Activated CD4-positive, alpha-beta T cell treated with anti-CD3 and anti-CD28 coated beads, Interleukin-2, amount 50 U/mL, for 48 hours (primary cell): ENCODE results near the gene CALCB.
A peak's percentile ranks its signal among the peaks of the same experiment; 100 is the strongest.

Source experiments
- DNase-seq, 2 experiments: peaks; one replicate each; pipeline ENCODE4 v3.0.0-alpha.2; 2020

CALCB gene

DNA sequence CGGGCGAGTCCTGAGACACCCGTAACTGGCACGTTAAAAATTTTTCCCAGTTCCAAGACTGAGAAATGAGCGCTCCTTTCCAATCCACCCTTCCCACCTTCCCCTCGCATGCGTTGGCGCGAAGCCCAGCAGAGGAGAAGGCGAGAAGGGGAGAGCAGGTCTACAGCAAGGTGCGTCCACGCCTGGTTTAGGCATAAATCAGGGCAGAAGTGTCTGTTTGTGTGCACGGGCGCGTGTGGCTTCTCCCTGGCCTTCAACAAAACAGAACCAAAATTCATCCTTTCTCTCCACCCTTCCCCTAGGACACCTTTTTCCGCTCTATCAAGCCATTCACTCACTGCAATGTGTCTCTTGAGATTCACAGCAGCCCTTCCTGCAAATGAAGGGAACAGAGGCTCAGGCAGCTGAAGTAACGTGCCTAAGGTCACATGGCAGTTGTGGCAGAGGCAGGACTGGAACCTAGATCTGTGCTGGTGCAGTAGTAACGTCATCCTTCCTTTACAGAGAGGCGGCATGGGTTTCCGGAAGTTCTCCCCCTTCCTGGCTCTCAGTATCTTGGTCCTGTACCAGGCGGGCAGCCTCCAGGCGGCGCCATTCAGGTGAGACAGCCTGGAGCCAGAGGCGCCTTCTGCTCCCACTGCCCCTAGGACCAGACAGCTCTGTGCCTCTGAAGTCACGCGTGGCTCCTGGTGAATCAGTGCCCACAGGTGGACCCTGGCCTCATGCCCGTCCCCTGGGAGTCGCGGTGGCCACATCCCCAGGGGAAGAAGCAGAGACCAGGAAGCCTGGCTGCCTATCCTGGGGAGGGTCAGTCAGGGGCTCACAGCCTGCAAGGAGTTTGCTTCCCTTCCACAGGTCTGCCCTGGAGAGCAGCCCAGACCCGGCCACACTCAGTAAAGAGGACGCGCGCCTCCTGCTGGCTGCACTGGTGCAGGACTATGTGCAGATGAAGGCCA lies 1.1 kb downstream of the CALCB start:
- peak; percentile 95 for DNase-seq

DNA sequence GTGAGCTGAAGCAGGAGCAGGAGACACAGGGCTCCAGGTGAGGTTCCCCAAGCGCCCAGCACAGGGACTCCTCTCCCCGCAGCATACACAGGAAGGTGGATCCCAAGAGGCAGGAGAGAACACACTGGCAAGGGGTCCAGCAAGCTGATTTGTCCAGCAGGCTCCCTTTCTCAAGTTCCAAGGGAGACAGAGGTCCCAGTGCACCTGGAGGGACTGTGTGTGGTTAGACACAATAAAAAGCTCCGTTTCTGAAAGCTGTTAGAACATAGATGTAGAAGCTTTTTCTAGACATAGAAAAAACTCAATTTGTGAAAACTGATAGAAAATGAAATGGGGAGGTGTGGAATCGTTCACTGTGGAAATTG lies 1.8 kb downstream of the CALCB start:
- no peak for DNase-seq

DNA sequence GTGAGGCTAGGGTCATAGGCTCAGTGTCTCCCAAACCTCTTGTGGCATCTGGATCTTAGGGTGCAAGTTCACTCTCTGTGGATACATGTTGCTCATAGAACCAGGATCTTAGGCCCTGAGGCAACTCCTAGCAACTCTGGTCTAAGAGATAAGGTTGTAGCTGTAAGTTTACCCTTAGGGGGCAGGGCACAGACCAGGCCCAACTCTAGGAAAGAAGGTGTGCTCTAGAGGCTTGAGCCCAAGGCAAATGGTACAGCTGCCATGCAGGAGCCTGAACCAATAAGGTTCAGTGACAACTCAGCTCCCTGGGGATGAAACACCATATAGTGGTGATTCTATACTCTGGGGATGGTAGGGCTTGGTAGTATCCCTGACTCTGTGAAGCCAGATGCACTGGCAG lies 17.8 kb downstream of the CALCB start:
- DNase-seq, result no peak

DNA sequence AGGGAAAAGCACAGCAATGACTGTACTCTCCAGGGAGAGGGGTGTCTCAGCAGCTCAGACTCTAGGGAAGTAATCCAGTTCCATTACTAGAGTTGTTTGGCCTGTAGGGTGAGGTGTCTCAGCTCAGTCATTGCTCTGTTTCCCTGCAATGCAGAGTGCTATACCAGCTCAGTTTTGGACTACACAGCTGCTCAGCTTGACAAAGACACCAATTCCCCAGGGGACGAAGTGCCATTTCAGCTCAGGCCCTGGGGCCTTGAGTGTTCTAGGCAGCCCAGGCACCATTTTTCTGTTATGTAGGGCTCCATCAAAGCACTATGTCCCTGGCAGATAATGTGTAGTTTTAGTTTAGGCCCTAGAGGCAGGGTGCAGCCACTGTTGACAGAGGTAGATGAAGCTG lies 18.2 kb downstream of the CALCB start:
- DNase-seq, result no peak

DNA sequence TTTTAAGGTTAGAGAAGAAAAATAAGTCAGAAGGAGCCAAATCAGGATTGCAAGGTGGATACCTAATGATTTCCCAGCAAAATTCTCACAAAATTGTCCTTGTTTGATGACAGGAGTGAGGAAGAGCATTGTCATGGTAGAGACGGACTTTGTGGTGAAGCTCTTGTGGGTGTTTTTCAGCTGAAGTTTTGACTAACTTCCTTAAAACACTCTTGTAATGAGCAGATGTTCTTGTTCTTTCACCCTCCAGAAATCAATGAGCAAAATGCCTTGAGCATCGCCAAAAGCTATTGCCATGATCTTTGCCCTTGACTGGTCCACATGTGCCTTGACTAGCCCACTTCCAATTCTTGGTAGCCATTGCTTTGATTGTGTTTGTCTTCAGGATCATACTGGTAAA lies 20.0 kb downstream of the CALCB start:
- DNase-seq, result no peak

DNA sequence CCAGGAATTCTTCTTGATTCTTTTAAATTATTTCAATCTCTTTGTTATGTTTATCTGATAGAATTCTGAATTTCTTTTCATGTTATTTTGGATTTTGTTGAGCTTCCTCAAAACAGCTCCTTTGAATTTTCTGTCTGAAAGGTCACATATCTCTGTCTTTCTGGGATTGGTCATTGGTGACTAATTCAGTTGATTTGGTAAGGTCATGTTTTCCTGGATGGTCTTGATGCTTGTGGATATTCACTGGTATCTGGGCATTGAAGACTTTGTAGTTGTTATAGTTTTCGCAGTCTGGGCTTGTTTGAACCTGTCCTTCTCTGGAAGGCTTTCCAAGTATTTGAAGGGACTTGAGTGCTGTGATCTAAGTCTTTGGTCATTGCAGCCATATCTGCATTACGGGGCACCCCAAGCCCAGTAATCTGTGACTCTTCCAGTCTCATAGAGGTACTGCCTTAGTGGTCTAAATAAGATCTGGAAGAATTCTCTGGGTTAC lies 22.4 kb downstream of the CALCB start:
- DNase-seq, result no peak

DNA sequence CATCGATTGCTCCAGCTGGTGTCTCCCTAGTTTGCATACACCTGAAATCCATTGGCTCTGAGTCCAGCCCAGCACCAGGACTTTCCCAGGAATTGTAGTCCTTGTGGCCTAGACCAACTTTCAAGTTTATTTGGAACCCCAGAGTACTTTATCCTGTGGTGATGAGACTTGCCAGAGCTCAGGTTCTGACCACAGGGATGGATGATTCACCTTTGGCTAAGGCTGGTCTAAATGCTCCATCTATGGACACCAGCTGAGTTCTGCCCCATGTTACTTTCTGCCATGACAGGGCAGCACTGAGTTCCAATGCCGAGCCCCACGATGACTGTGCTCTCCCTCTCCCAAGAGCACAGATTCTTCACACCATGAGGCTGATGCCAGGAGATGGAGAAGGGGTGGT lies 24.0 kb downstream of the CALCB start:
- DNase-seq, result no peak

DNA sequence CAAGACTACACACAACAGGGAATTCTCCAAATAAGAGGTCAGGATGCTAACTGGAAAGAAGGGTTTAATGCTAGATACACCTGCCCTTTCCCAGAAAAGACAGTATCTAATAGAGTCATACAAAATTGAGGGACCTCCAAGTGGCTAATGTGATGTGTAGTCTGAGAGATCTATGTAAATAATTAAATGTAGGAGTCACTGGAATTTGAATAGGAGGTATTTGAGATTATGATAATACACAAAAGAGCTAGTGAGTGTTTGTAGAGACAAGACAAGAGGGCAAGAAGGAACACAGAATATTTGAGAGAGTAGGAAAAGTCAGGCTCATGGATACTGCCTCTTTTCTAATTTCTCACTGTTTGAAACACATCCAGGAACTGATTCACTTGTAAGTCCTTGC lies 25.9 kb downstream of the CALCB start:
- no peak for DNase-seq

DNA sequence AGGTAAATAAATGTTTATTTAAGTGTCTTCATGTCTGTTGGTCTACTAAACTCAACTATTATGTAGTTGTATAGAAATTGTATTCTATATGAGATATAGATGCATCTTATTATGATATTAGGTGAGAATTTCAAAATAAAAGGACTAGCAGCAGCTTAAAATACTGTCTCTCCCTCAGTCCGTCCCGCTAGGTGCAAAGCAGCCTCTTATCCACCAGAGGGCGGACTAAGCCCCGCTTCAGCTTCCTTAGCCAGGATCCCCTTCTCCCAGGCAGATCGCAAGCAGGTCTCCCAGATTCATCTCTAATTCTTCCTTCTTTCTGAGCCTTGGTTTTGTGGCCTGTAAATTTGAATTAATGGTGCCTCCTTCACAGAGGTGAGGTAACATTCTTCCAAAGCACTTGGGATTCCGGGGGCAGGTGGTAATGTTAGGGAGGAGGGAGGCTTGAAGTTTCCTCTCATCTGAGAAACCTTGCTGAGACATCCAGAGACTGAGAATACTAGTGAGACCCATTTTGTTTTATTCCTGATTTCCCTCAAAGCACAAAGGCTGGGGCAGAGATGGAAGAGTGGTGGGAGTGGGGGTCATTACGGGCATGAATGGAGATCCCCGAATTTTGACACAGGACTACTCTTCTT lies 27.8 kb downstream of the CALCB start:
- peak; percentile 61 to 66 for DNase-seq

DNA sequence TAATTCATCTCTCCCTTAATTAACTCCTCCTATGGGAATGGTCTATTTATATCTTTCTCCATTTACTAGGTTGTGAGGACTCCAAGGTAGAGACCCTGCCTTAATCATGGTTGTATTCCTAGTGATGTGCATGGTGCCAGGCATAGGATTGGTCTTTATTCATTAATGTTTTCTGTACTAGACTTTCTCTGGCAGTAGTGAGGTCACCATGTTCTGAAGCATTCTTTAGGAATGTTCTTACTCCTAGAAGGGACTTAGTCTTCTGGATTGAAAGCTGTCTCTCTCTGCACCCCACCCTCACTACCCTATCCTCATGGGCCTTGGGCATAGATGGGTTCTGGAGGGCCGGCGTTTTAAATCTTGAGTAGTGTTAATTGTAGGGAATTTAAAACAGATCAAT lies 30.8 kb downstream of the CALCB start:
- no peak for DNase-seq

DNA sequence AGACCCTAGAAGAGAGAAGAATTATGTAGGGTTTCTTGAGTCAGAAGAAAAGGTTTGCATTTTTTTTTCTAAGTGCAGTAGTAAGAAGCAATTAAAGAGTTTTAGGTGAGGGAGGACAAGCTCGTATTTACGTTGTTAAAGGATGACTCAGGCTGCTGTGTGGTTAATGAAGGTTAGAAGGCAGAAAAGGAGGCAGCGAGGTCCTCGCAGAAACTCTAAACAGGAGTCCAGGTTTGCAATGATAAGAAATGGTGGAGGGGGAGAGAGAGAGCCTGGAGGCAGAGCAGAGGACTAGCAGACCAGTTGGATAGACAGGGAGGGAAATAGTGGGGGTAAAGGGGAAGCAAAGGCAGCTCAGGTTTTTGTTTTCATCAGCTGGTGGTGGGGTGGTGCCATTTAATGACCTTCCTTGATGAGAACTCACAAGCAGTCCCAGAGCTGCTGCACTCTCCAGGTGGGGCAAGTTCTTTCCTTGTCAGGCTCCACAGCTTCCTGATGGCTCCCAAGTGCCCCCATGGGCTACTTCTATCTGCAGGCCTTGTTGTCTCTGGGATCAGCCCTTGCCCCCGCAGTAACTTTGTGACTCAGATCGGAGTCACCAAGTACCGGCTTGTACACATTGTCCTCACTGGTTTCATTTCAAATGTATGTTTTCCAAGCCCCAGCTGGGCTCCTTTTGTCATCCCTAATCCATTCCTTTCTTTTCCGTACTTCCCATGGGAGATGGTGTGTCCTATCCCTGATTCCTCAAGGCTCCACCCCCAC lies 33.0 kb downstream of the CALCB start:
- no peak for DNase-seq

DNA sequence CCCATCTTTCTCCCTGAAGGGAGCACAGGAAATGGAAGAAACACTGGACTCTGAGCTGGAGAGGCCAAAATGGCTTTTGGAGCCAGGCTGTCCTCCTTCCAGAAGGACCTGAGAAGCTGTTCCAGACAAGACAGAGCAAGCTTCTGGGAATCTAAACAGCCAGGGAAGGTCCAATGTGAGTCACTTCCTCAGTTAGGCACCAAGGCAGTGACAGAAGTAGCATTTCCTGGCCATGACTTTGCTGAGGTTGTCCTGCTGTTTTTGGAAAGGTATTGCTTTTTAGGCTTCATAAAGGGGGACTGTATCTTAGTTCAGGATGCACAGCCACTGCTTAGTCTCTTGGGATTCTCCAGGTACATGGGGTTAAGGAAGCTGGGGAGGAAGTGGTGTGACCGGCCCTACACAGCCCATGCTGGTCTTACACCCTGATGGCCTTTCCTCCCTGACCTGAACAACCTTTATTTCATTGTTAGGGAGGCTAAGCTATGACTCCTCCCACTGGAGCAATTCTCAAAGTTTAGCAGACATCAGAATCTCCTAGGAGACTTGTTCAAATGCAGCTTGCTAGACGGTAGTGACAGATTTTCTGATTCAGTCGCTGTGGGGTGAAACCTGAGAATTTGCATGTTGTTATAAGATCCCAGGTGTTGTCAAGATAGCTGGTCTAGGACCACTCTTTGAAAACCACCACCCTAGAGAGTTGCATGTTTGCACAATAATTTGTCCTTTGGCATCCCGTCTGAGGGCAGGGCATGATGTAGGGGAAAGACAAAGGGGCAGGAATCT lies 34.5 kb downstream of the CALCB start:
- DNase-seq, result no peak

DNA sequence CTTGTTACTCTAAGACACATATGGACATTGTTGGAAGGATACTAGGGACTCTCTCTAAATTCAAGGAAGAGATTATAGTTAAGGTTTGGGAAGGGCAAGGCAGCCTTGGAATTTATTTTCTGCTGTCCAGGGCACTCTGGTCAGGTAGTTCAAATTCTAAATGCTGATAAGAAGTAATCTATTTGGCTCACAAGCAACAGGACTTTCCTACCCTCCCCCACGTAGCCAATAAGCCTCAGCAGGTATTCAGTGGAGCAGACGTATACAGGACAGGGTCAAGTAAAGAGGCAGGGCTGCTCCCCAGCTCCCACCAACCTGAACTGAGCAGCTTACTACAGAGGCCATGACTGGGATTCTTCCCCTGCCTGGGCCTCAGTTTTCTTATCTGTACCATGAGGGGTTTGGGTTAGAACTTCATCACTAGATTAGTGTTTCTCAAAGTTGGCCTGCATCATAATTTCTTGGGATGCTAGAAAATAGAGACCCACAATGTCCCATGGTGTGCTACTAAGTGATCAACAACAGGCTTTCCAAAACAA lies 35.3 kb downstream of the CALCB start:
- DNase-seq, result no peak

DNA sequence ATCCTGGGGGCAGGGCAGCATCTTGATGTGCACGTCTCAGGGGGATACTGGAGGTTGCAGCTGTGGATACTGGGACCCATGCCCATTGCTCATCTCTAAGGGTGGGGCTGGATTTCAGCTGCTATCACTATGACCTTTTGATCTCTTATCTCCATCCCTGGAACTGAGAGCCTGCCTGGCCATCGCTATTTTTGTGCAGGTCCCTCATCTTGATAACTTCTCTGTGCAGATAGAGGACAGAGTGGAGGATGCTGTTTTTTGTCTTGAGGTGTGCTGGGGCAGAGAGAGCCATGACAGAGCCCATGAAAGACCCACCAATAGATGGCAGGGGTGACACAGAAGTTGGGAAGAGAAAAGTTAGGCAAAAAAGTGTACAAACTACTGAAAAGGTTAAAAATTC lies 36.2 kb downstream of the CALCB start:
- no peak for DNase-seq

DNA sequence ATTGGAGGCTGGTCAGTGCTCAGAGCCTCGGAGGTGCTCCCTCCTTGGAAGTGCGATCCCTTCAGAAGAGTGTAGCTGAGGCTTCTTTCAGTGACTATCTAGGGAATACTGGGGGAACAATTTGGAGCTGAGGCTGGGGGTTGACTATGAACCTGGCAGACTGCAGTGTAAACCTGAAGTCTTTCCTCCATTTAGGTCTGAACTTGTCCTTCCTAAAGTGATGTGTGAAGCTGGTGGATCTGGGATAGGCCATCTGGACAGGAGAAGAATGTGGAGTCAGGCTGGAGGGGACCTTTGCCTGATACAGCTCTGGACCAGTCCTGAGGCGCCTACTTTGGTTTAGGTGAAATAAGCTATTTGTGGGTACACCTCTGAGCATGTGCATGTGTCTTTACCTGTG lies 37.8 kb downstream of the CALCB start:
- no peak for DNase-seq

DNA sequence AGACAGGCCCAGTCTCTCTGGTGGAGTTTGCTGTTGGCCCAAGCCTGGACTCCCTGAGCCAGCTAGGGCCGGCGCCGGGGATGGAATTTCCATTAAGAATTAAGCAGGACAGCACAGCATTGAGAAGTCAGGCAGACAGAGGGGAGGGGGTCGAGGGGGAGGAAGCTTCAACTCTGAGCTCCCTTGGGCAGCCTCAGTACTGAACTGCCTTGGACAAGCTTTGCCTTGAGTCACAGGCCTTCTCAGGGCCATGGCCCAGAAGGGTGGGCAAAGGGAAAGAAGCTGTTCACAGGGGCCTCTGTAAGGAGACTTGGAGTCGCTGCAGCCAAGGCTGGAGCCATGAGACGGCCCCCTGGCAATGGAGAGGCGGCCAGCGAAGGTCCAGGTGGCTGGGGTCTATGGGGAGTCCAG lies 38.7 kb downstream of the CALCB start:
- no peak for DNase-seq

DNA sequence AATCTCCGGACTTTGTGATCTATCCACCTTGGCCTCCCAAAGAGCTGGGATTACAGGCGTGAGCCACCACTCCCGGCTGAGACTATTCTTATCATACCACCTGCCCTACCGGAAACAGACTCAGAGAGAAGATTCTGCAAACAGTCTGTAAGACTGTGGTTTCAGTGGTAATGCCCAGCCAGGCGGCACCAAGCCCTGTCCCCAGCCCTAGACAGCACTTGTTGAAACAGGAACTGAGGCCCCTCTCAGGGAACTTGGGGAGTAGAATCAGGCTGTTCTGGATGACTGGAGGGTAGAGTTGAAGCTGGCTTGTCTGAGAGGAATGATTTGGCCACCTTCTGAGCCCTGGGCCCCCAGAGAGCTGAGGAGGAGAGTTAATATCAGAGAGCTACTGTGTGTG lies 40.0 kb downstream of the CALCB start:
- DNase-seq, result no peak

DNA sequence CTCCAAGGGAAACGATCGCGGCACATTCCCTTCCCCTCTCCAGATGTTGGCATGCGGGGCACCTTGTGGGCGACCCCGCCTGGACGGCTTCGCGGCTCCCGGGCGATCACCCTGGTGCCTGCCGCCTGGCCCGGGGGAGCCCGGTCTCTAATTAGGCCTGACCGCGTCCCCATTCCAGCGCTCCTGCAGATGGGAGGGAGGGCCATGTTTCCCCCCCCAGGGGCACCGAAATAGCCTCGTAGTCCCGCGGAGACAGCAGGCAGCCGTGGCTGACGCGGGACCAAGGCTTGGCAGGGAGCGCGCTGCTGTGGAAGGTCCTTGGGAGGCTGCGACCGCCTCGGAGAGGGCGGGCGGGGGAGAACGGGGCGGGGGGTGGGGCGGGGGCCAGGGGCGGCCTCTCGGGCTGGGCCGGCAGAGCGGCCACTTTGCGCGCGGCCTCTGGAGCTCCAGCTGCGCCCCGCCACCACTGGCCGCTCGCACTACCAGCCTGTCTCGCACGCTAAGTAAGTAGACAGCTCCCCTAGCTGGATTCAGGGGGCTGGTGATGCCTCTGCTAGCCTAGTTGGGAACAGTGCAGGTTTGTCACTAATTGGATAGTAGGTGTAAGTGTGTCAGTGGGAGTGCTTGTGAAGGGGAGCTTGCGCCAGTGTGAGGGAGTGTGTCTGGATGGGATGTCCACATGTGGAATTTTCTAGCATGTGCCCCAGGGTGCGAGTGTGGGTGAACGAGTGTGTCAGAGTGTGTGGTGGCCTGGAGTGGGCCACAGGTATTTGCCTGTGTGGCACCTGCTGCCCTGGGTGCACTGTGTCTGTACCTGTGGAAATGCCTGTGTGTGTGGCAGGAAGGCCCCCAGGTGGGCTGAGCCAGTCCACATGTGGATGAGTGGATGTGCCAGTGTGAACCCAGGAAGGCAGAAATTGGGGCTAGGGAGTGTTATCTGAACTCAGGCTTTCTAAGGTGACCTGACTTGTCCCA lies 41.4 kb downstream of the CALCB start, which contains the start of gene INSC:
INSC (plus strand) TSS at position 423 of the 975 bp plus-strand sequence. CDS start 34,252 bp downstream, outside the sequence.
- no peak for DNase-seq

DNA sequence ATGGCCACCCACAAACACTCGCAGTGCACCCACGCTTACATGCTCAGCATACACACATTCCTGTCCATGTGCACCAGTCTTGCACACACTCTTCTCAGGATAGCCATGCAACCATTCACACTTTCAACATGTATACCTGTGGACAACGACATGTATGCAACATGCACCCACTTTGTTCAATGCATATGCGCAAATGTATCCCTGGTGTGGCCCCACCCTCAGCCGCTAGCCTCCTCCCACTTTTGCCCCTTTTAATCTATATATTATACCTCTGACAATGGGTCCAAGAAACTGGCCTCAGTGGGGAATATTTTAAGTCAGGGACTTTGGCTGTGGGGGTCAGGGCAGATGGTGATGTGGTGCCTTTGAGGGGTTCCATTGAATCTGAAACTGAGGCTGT lies 42.3 kb downstream of the CALCB start:
- no peak for DNase-seq

DNA sequence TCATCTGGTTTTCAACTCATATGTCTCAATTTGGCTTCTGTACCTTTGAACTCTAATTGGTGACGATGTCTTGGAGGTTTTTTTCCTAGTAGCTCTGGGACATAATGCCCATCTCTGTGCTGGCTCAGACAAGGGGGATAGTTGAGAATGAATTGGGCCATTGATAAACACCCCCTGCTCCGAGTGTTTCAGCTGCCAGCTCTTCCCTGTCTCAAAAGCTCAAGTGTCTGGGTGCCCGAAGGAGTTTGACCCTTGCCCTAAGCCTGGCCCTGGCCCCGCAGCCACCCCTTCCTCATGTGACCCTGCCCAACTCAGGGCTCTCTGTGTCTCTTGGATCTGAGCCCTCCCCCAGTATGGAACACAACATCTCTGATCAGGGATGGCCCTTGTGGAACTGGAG lies 44.4 kb downstream of the CALCB start:
- DNase-seq, result no peak

DNA sequence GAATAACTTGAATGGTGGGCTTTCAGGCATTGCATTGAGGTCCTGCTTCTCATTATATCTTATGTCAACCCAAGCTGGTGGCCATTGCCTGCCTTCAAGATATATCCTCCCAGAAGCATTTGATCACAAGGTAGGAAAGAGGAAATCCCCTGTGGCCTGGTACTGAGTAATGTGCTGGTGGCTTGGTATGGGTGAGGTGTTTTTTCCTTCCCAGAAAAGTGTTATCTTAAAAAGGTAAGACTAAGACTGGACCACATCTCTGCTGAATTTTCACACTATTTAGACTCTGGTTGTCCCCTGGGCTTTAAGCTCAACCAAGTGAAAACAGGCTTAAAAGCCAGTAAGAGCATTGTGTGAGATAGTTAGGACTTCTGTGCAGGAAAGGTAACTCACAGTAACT lies 45.0 kb downstream of the CALCB start:
- DNase-seq, result no peak
